Measurements from ENCODE around the gene ARL13B.
"Not testable (repeated sequence)": the region's sequence is repeated elsewhere in the genome, so short reads cannot be mapped to it uniquely, and the experiment has no call there.

Gene ARL13B

GRCh38 chr3:94066506-94067500 lies 86.8 kb downstream of the ARL13B start:
- Histone ChIP-seq H3K36me3 (ENCODE audit: control insufficient read depth, insufficient read depth, low read length) (no peaks in the 10 kb centered on the region), H3K4me3 (ENCODE audit: low read length) (no peak overlapping the region), H3K9ac (ENCODE audit: low read length) (no peak overlapping the region), H3K4me1 (ENCODE audit: control insufficient read depth, insufficient read depth, low read length) (peaks cover 38% of the 10 kb centered on the region), H3K27me3 (ENCODE audit: control insufficient read depth, insufficient read depth, low read length) (no peaks in the 10 kb centered on the region), H3K9me3 (ENCODE audit: control insufficient read depth, low read length) (no peaks in the 10 kb centered on the region)

- no peak overlapping the region for H3K9ac ChIP-seq (ENCODE audit: low read length)
- H3K27me3 ChIP-seq (ENCODE audit: control insufficient read depth, insufficient read depth, low read length) = no peaks in the 10 kb centered on the region
- H3K4me3 ChIP-seq (ENCODE audit: low read length) = no peak overlapping the region
- H3K9me3 ChIP-seq (ENCODE audit: control insufficient read depth, low read length) = no peaks in the 10 kb centered on the region
- H3K36me3 ChIP-seq (ENCODE audit: control insufficient read depth, insufficient read depth, low read length) = no peaks in the 10 kb centered on the region
- peaks cover 31% of the 10 kb centered on the region for H3K4me1 ChIP-seq (ENCODE audit: control insufficient read depth, insufficient read depth, low read length)
Observed at GRCh38 chr3:94069194-94069813, 89.3 kb downstream of the ARL13B start.

- Histone ChIP-seq H3K4me1 (ENCODE audit: control insufficient read depth, insufficient read depth, low read length) (peaks cover 23% of the 10 kb centered on the region), H3K36me3 (ENCODE audit: control insufficient read depth, insufficient read depth, low read length) (no peaks in the 10 kb centered on the region), H3K27me3 (ENCODE audit: control insufficient read depth, insufficient read depth, low read length) (no peaks in the 10 kb centered on the region), H3K9me3 (ENCODE audit: control insufficient read depth, low read length) (no peaks in the 10 kb centered on the region), H3K4me3 (ENCODE audit: low read length) (no peak overlapping the region), H3K9ac (ENCODE audit: low read length) (no peak overlapping the region)
Observed at GRCh38 chr3:94070341-94070911, 90.5 kb downstream of the ARL13B start.

GRCh38 chr3:94071713-94072284 lies 91.8 kb downstream of the ARL13B start:
- Histone ChIP-seq H3K4me1 (ENCODE audit: control insufficient read depth, insufficient read depth, low read length) (peaks cover 17% of the 10 kb centered on the region), H3K27me3 (ENCODE audit: control insufficient read depth, insufficient read depth, low read length) (no peaks in the 10 kb centered on the region), H3K9ac (ENCODE audit: low read length) (no peak overlapping the region), H3K9me3 (ENCODE audit: control insufficient read depth, low read length) (no peaks in the 10 kb centered on the region), H3K4me3 (ENCODE audit: low read length) (no peak overlapping the region), H3K36me3 (ENCODE audit: control insufficient read depth, insufficient read depth, low read length) (peaks cover 5% of the 10 kb centered on the region)

- H3K36me3 ChIP-seq (ENCODE audit: control insufficient read depth, insufficient read depth, low read length) = peaks cover 5% of the 10 kb centered on the region
- peaks cover 11% of the 10 kb centered on the region for H3K4me1 ChIP-seq (ENCODE audit: control insufficient read depth, insufficient read depth, low read length)
- no peaks in the 10 kb centered on the region for H3K27me3 ChIP-seq (ENCODE audit: control insufficient read depth, insufficient read depth, low read length)
- H3K9me3 ChIP-seq (ENCODE audit: control insufficient read depth, low read length) = no peaks in the 10 kb centered on the region
- no peak overlapping the region for H3K9ac ChIP-seq (ENCODE audit: low read length)
- H3K4me3 ChIP-seq (ENCODE audit: low read length) = no peak overlapping the region
Observed at GRCh38 chr3:94076055-94076454, 96.1 kb downstream of the ARL13B start.

- H3K4me1 ChIP-seq (ENCODE audit: control insufficient read depth, insufficient read depth, low read length) = peaks cover 22% of the 10 kb centered on the region
- not testable (repeated sequence) for H3K4me3 ChIP-seq (ENCODE audit: low read length); H3K27me3 ChIP-seq (ENCODE audit: control insufficient read depth, insufficient read depth, low read length); H3K9me3 ChIP-seq (ENCODE audit: control insufficient read depth, low read length); H3K36me3 ChIP-seq (ENCODE audit: control insufficient read depth, insufficient read depth, low read length); H3K9ac ChIP-seq (ENCODE audit: low read length)
Observed at GRCh38 chr3:94080552-94080951, 100.6 kb downstream of the ARL13B start.

- H3K9me3 ChIP-seq (ENCODE audit: control insufficient read depth, low read length) = no peaks in the 10 kb centered on the region
- no peaks in the 10 kb centered on the region for H3K36me3 ChIP-seq (ENCODE audit: control insufficient read depth, insufficient read depth, low read length)
- H3K4me3 ChIP-seq (ENCODE audit: low read length) = no peak overlapping the region
- H3K9ac ChIP-seq (ENCODE audit: low read length) = no peak overlapping the region
- no peaks in the 10 kb centered on the region for H3K27me3 ChIP-seq (ENCODE audit: control insufficient read depth, insufficient read depth, low read length)
- H3K4me1 ChIP-seq (ENCODE audit: control insufficient read depth, insufficient read depth, low read length) = peaks cover 22% of the 10 kb centered on the region
Observed at GRCh38 chr3:94081884-94082283, 101.9 kb downstream of the ARL13B start.

- no peaks in the 10 kb centered on the region for H3K9me3 ChIP-seq (ENCODE audit: control insufficient read depth, low read length)
- H3K36me3 ChIP-seq (ENCODE audit: control insufficient read depth, insufficient read depth, low read length) = no peaks in the 10 kb centered on the region
- no peaks in the 10 kb centered on the region for H3K27me3 ChIP-seq (ENCODE audit: control insufficient read depth, insufficient read depth, low read length)
- H3K4me1 ChIP-seq (ENCODE audit: control insufficient read depth, insufficient read depth, low read length) = peaks cover 22% of the 10 kb centered on the region
- no peak overlapping the region for H3K4me3 ChIP-seq (ENCODE audit: low read length)
- no peak overlapping the region for H3K9ac ChIP-seq (ENCODE audit: low read length)
Observed at GRCh38 chr3:94082391-94082937, 102.5 kb downstream of the ARL13B start.

GRCh38 chr3:94083261-94083660 lies 103.3 kb downstream of the ARL13B start:
- H3K36me3 ChIP-seq (ENCODE audit: control insufficient read depth, insufficient read depth, low read length) = no peaks in the 10 kb centered on the region
- H3K27me3 ChIP-seq (ENCODE audit: control insufficient read depth, insufficient read depth, low read length) = no peaks in the 10 kb centered on the region
- no peak overlapping the region for H3K4me3 ChIP-seq (ENCODE audit: low read length)
- no peak overlapping the region for H3K9ac ChIP-seq (ENCODE audit: low read length)
- H3K4me1 ChIP-seq (ENCODE audit: control insufficient read depth, insufficient read depth, low read length) = peaks cover 22% of the 10 kb centered on the region
- H3K9me3 ChIP-seq (ENCODE audit: control insufficient read depth, low read length) = no peaks in the 10 kb centered on the region

GRCh38 chr3:94089126-94089525 lies 109.2 kb downstream of the ARL13B start:
- Histone ChIP-seq H3K9me3 (ENCODE audit: control insufficient read depth, low read length) (no peaks in the 10 kb centered on the region), H3K4me1 (ENCODE audit: control insufficient read depth, insufficient read depth, low read length) (peaks cover 4% of the 10 kb centered on the region), H3K27me3 (ENCODE audit: control insufficient read depth, insufficient read depth, low read length) (no peaks in the 10 kb centered on the region), H3K9ac (ENCODE audit: low read length) (no peak overlapping the region), H3K36me3 (ENCODE audit: control insufficient read depth, insufficient read depth, low read length) (no peaks in the 10 kb centered on the region), H3K4me3 (ENCODE audit: low read length) (no peak overlapping the region)

- no peak overlapping the region for H3K9ac ChIP-seq (ENCODE audit: low read length)
- no peaks in the 10 kb centered on the region for H3K27me3 ChIP-seq (ENCODE audit: control insufficient read depth, insufficient read depth, low read length)
- H3K4me1 ChIP-seq (ENCODE audit: control insufficient read depth, insufficient read depth, low read length) = peaks cover 4% of the 10 kb centered on the region
- no peaks in the 10 kb centered on the region for H3K9me3 ChIP-seq (ENCODE audit: control insufficient read depth, low read length)
- no peak overlapping the region for H3K4me3 ChIP-seq (ENCODE audit: low read length)
- no peaks in the 10 kb centered on the region for H3K36me3 ChIP-seq (ENCODE audit: control insufficient read depth, insufficient read depth, low read length)
Observed at GRCh38 chr3:94092086-94092485, 112.1 kb downstream of the ARL13B start.

Data from mucosa of stomach (tissue), 1 donor.